GM21447 (cell line): ENCODE measurements around the gene KCNK1.

ENCODE experiments used
- ATAC-seq: cut with Tn5 transposase; IDR thresholded peaks from one replicate; pipeline ENCODE4 v1.9.1; 2021; ENCODE audit not compliant: unreplicated experiment

The KCNK1 gene

GRCh38 chr1:233613252-233614172, at the start of gene KCNK1:
Gene KCNK1, plus strand, starts transcription at chr1:233614106. Its CDS starts 66 bp downstream, at chr1:233614172.
- ATAC-seq = no peak

DNA sequence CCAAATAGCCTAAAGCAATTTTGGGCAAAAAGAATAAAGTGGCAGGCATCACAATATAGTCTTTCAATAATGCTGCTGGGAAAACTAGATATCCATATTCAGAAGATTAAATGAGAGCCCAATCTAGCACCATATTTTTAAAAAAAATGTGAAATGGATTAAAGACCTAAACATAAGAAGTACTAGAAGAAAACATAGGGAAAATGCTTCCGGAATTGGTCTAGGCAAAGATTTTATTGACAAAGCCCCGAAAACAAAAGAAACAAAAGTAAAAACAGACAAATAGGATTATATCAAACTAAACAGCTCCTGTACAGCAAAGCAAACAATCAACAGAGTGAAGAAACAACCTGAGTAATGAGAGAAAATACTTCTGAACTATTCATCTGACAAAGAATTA, 48.6 kb upstream of the KCNK1 start:
- no peak for ATAC-seq

DNA sequence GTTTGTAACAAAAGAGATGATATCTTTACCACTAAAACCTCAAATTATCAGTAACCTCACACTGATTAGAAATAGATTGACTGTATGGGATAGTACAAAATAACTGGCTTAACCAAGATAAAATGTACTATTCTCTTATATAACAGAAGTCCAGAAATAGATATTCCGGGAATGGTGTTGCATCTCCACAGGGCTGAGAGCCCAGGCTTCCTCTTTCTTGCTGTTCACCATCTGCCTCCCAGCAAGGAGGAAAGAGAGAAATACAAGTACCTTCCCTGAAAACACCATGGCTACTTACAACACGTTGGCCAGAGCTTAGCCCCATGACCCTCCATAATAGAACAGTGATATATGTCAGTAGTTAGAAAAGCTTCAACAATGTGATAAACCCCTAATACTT, 47.0 kb upstream of the KCNK1 start:
- no peak for ATAC-seq

DNA sequence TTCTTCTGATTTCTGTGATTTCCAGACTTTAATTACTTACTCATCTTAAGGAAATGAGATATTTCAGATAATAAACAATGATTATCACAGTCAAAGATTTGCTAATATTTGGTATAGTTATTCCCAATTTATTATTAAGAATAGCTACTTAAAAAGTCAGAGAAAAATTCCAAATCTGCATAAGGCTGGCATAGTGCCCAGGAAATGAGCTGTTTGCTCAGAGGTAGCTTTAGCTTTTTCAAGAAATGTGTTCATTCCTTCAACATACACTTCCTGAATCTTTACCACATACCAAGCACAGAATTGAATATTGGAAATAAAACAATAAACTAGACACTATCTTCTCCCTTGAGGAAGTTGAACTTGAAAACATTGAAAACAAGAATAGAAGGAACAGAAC, 44.3 kb upstream of the KCNK1 start:
- no peak for ATAC-seq

- ATAC-seq = no peak
These were observed 43.7 kb upstream of the KCNK1 start for GRCh38 chr1:233570216-233570615.

GRCh38 chr1:233570706-233571105, 43.2 kb upstream of the KCNK1 start:
- ATAC-seq = no peak

DNA sequence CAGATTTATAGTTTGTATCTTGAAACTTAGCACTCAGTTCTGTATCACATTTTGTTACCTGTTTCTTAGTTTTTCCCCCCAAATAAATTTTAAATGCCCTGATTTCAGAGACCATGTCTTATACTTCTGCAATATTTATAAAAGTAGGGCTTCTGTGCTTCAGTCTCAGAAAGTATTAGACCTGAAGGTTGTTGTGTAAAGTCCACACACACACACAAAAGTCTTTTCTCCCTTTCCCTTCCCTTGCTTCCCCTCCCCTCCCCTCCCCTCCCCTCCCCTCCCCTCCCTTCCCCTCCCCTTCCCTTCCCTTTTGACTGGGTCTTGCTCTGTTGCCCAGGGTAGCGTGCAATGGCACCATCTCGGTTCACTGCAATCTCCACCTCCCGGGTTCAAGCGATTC, 41.0 kb upstream of the KCNK1 start:
- no peak for ATAC-seq

GRCh38 chr1:233575450-233575849, 38.5 kb upstream of the KCNK1 start:
- no peak for ATAC-seq

GRCh38 chr1:233582439-233582838, 31.5 kb upstream of the KCNK1 start:
- ATAC-seq = no peak

DNA sequence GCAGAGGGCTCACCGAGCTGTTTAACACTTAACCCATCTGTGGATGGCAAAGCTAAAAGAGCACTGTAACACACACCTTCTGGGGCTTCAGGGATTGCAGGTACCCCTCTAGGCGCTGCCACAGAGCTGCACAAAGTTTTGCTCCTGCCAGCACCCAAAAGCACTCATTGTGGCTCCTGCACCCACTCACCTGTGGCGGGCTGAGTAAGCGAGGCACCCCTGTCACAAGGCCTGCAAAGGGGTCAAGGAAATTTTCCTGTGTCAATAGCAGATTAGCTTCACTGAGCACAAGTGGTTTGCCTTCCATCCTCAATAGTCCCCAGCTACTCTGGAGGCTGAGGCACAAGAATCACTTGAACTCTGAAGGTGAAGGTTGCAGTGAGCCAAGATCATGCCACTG, 29.5 kb upstream of the KCNK1 start:
- ATAC-seq = no peak

GRCh38 chr1:233584931-233585330, 29.0 kb upstream of the KCNK1 start:
- no peak for ATAC-seq

GRCh38 chr1:233586301-233586700, 27.6 kb upstream of the KCNK1 start:
- ATAC-seq = no peak

- ATAC-seq = no peak
These were observed 26.7 kb upstream of the KCNK1 start for GRCh38 chr1:233587196-233587595.

DNA sequence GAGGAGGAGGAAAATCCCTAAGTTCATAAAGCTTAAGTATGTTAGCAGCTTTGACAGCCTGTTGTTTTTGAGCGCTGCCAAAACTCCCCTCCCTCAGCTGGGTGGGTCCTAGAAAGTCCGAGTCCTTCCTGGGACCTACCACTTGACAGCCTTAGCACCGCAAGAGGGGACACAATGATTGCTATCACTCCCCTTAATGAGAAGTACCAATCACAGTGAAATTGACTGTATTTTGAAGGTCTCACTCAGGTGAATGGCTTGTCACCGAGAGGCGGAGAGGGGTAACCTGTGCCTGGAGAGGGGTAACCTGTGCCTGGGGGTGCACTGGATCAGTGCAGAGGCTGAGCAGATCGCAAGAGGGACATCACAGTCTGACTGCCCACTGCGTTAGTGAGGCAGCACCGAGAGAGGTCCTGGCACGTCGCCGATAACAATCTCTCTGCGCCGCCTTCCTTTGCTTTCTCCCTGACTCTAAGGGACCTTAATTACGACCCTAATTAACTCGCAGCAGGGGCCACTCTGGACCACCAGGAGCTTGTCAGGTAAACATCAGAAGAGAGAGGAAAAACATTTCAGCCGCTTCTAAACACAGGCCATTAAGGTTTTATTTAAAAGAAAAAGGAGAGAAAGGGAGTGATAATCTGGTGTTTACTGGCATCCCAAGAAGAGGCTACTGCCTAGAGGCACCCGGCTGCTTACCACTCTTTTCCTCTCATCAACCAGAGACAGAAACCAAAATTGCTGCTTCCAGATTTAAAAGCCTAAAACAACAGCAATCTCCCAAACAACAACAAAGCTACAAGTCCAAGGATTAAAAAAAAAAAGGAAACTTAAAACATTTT, 25.7 kb upstream of the KCNK1 start:
- ATAC-seq = no peak

DNA sequence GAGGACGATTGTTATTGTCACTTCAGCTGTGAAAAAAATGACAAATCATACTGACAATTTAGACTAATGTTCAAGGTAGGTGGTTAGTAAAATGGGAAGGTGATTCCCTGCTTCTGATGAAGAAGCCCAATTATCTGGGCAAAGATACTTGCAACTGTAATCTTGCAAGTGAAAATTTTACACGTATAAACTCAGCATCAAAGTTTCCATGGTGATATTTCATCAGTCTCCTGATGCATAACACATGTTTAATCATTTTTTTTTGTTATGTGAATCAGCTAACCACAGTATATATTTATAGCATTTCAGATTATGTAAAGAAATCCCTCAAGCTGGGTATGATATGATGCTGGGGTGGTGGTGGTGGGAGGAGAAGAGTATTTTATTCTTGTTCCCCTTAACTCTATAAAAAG, 16.4 kb upstream of the KCNK1 start:
- no peak for ATAC-seq

DNA sequence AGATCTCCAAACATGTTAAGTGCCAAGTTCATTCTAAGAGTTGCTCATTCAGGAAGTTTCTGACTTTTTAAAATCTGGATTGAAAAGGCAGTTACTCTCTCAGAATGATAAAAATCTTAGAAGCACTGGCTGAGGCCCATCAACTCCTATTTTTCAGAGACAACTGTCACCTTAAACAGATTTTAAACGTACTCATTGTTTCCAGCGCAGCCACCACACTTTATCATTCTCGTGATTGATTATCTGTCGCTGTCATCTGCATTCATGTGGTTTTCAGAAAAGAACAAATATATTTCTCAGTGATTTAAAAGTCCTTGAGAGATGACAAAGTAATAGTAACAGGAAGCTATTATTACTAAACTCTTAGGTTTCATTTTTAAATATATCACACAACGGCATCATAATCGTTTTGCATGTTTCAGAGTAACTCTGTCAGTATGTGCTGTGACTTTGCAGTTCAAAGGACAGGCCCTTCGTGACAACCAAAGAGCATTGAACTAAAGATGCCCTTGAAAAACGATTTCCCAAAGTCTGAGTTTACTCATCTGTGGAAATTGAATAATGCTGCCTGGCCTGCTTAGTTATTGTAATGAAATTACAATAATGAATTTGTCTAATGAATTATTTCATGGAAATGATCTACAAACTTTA, 14.9 kb upstream of the KCNK1 start:
- ATAC-seq = peak; percentile 83

GRCh38 chr1:233599542-233600073, 14.3 kb upstream of the KCNK1 start:
- peak; percentile 61 for ATAC-seq

DNA sequence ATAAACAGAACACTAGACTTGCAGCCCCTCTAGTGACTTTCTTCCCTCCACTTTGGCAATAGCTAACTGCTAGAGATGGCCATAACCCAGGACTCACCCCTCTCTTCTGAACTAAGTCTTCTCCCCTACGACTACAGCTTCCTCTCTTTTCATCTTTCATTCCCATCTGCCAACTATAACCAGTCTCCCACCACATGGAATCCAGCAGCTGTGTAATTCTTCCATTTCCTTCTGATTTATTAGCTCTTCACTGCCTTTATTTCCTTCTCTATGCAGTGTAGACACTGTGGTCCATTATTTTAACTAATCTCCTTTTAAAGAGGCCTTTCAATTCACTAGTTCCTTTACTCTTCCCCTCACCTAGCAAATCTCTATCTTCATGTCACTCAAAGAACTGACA, 13.4 kb upstream of the KCNK1 start:
- no peak for ATAC-seq

DNA sequence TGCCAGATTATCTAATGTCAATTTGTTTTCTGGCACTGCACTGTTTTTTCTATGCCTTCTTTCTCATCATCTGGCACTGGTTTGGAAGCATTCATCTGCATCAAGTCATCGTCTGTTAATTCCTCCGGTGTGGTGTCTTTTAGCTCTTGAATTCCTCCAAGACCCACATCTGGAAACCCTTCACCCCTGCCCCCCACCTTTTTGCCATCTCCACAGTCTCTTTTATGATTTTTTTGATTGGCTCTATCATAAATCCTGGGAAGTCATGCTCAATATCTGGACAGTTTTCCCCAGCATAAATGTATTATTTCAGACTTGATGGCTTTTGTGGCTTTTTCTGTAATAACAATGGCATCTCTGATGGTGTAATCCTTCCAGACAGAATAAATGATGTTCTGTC, 10.4 kb upstream of the KCNK1 start:
- ATAC-seq = no peak

DNA sequence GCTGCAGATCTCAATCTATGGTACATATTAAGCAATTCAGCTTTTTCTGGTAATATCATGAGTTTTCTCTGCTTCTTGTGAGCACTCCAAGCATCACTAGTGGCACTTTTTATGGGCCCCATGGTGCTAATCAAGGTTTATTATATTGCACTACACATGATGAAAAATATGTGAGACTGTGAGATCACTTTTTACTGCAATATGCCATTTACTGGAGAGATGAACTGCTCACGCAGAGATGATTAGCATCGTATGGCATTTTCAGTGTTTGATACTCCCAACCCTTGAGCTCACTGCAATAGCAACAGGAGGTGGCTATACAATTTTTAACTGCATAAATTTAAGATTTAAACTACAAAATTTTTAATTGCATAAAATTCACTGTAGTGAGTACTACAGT, 8.7 kb upstream of the KCNK1 start:
- ATAC-seq = no peak

GRCh38 chr1:233606813-233607212, 7.1 kb upstream of the KCNK1 start:
- ATAC-seq = no peak
